Osteoblast (primary cell): ENCODE results near the gene DNAJB11. TPM values are rescaled to one million over a fixed set of nuclear protein-coding genes. Genes with fewer than 3 reads are reported as not detected.
"Not testable (repeated sequence)": the region's sequence is repeated elsewhere in the genome, so short reads cannot be mapped to it uniquely, and the experiment has no call there.

Source experiments
- DNase-seq: peaks from one replicate; pipeline ENCODE4 v3.0.0; 2011; ENCODE audit warnings: low spot score, mixed read lengths; ENCODE audit not compliant: insufficient read length; ENCODE audit errors: missing footprints
- H2AFZ ChIP-seq: 2 replicates; pipeline ENCODE4 v1.6.0; 2011; ENCODE audit warnings: mild to moderate bottlenecking, low read length
- H3K27ac ChIP-seq: 2 replicates; pipeline ENCODE4 v1.5.1; 2011; ENCODE audit warnings: mild to moderate bottlenecking, low read depth, low read length, moderate library complexity
- H3K27me3 ChIP-seq: 2 replicates; pipeline ENCODE4 v1.6.0; 2012; ENCODE audit warnings: mild to moderate bottlenecking, control low read depth, inconsistent platforms, low read length, moderate library complexity; ENCODE audit not compliant: insufficient read depth
- H3K36me3 ChIP-seq: 2 replicates; pipeline ENCODE4 v1.5.1; 2011; ENCODE audit warnings: mild to moderate bottlenecking, low read length, control low read depth, moderate library complexity; ENCODE audit not compliant: insufficient read depth
- H3K4me1 ChIP-seq: 2 replicates; pipeline ENCODE4 v1.5.1; 2011; ENCODE audit warnings: mild to moderate bottlenecking, low read length, control low read depth, moderate library complexity; ENCODE audit not compliant: insufficient read depth
- H3K4me2 ChIP-seq: 2 replicates; pipeline ENCODE4 v1.6.0; 2011; ENCODE audit warnings: mild to moderate bottlenecking, low read length; ENCODE audit not compliant: insufficient read depth
- H3K4me3 ChIP-seq: fragments of 200-600 bp; sonication (generic); 3 replicates; pipeline ENCODE4 v1.5.1; 2012; ENCODE audit warnings: mild to moderate bottlenecking, low read length, inconsistent platforms; ENCODE audit not compliant: insufficient read depth
- H3K79me2 ChIP-seq: 2 replicates; pipeline ENCODE4 v1.6.0; 2012; ENCODE audit warnings: mild to moderate bottlenecking, low read length, control low read depth, inconsistent platforms; ENCODE audit not compliant: insufficient read depth
- H3K9me3 ChIP-seq: 2 replicates; pipeline ENCODE4 v1.5.1; 2011; ENCODE audit warnings: low read depth, low read length, control low read depth
- H4K20me1 ChIP-seq: 2 replicates; pipeline ENCODE4 v1.6.0; 2012; ENCODE audit warnings: mild to moderate bottlenecking, low read length, control low read depth; ENCODE audit not compliant: insufficient read depth
- total RNA-seq: library from RNA; depleted of rRNA; stranded (reverse); fragments of >200 nt; gene quantifications from 2 replicates; pipeline ENCODE4 v1.2.3, GENCODE V29; 2012
- TF ChIP-seq, protein P1 (sequence below): IDR thresholded peaks from 2 replicates; pipeline ENCODE4 v1.5.1; 2011; ENCODE audit warnings: mild to moderate bottlenecking, low read depth, low read length, moderate library complexity; ENCODE audit errors: extremely low read depth

Gene DNAJB11
- total RNA-seq, 1 donor = 35.8 TPM

DNA sequence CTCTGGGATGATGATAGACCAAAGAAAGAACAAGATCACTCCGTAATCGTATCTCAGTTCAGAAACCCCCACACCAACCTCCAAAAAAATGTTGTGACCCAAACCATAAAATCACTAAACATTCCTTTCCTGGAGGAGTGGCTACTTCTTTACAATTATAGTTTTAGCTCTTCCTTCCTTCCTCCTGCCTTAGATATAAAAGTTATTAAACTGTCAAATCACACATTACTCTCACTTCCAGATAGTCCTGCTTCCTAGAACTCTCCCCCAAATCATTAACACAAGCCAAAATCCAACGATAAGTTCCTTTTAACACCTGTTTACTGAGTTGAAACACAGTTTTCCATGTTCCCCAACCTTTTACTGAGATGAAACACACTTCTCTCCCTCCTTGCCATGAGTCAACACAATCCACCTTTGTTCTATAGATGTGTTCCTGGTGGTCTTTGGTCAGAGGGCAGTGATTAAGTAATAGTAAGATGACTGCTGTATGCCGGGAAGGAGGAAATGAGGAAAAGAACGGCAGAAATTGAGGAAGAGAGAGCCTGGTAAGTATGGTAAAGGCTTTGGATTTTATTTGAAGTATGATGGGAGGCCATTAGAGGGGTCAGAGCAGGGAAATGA lies 18.0 kb upstream of the DNAJB11 start:
- TF ChIP-seq, protein P1, sequence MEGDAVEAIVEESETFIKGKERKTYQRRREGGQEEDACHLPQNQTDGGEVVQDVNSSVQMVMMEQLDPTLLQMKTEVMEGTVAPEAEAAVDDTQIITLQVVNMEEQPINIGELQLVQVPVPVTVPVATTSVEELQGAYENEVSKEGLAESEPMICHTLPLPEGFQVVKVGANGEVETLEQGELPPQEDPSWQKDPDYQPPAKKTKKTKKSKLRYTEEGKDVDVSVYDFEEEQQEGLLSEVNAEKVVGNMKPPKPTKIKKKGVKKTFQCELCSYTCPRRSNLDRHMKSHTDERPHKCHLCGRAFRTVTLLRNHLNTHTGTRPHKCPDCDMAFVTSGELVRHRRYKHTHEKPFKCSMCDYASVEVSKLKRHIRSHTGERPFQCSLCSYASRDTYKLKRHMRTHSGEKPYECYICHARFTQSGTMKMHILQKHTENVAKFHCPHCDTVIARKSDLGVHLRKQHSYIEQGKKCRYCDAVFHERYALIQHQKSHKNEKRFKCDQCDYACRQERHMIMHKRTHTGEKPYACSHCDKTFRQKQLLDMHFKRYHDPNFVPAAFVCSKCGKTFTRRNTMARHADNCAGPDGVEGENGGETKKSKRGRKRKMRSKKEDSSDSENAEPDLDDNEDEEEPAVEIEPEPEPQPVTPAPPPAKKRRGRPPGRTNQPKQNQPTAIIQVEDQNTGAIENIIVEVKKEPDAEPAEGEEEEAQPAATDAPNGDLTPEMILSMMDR = no peak
- Histone ChIP-seq H3K36me3 (peaks cover 45% of the 10 kb centered on the region), H3K9me3 (no peaks in the 10 kb centered on the region)

DNA sequence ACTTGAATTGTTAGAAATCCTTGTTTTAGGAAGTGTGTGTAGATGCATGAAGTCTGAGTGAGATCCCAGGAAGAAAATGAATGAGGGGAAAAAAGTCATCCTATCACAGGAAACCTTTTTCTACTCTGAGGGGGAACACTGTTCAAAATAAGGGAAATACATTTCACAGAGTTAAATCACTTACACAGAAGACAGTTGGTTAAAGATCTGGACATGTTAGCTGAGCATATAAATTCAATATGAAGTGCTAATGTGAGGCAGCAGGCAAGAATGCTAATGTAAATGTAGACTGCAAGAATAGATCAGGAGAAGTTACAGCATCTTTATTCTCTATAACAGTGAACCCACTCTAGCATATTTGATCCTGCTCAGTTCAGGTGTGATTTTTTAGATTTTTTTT lies 5.9 kb upstream of the DNAJB11 start:
- Histone ChIP-seq H3K27ac (no peak overlapping the region), H3K4me3 (no peak overlapping the region), H3K4me2 (no peak overlapping the region), H4K20me1 (peaks cover 14% of the 10 kb centered on the region), H3K9me3 (no peaks in the 10 kb centered on the region), H3K27me3 (no peaks in the 10 kb centered on the region), H3K36me3 (peaks cover 8% of the 10 kb centered on the region), H3K79me2 (peaks cover 56% of the 10 kb centered on the region), H2AFZ (no peak overlapping the region), H3K4me1 (peaks cover 12% of the 10 kb centered on the region)
- TF ChIP-seq, protein P1 = no peak
- no peak for DNase-seq

More for the DNA sequence above, 18.0 kb upstream of the DNAJB11 start:
- Histone ChIP-seq H3K4me2 (no peak overlapping the region), H4K20me1 (no peaks in the 10 kb centered on the region), H2AFZ (no peak overlapping the region), H3K27me3 (no peaks in the 10 kb centered on the region), H3K4me1 (no peaks in the 10 kb centered on the region), H3K27ac (no peak overlapping the region), H3K79me2 (no peaks in the 10 kb centered on the region), H3K4me3 (no peak overlapping the region)
- no peak for DNase-seq

DNA sequence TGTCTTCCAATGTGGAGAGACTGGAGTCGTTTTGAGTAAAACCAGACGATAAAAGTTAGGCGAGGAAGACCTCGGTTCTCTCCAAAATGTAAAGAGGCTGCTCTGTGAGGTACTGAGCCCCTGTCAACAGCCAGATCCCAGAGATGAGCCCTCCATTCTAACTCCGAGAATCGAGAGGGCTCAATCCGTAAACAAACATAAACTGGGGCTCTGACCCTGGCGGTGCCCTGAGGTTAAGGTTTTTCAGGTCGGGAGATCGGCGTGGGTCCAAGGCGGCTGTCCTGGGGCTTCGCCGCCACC lies 3.8 kb upstream of the DNAJB11 start:
- peaks cover 22% of the 10 kb centered on the region for H3K4me1 ChIP-seq
- H3K4me3 ChIP-seq = peak overlapping the region; percentile 89
- TF ChIP-seq, protein P1 = no peak
- H2AFZ ChIP-seq = peak overlapping the region; percentile 96
- peaks cover 12% of the 10 kb centered on the region for H4K20me1 ChIP-seq
- H3K9me3 ChIP-seq = no peaks in the 10 kb centered on the region
- H3K79me2 ChIP-seq = peaks cover 56% of the 10 kb centered on the region
- peaks cover 8% of the 10 kb centered on the region for H3K36me3 ChIP-seq
- no peaks in the 10 kb centered on the region for H3K27me3 ChIP-seq
- H3K27ac ChIP-seq = peak overlapping the region; percentile 76
- peak overlapping the region; percentile 99 for H3K4me2 ChIP-seq
- peak; percentile 68 for DNase-seq

DNA sequence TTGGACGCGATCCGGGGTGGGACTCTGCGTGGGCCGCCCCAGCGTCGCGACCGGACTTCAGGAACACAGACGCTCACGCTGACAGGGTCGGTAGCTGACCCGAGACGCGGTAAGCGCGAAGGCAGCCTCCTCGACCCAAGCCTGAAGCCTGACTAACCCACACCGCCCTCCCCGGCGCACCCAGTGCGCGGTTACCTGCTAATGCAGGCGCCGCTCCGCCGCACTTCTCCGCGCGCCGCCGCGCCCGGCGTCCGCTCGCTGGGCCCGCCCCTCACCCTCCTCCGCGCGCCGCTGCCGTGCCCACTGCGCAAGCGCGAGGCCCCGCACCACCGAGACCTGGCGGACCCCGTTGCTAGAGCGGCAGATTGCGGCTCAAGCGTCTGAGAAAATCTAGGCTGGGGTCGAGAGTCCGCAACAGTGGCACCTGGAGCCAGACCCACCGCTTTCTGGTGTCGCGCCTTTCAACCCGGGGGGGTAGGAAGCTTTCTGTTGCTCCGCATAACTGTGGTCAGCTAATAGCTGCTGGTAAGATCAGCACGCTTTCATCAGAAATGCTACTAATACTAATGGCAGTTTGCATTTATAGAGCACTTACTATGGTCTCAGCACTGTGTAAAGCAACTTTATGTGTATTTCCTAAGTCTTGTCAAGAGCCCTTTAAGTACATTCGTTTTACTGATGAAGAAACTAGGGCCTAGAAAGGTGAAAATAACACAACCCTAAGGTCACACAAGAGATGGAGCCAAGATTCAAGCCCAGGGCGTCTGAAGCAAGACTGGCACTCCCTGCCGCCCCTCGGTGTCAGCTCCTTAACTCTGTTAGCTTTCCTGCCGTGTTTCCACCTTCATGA lies 3.2 kb upstream of the DNAJB11 start, which contains the start of gene TBCCD1:
Gene TBCCD1 (minus strand): TSS at position 268 of the 850 bp plus-strand sequence. CDS start 3,010 bp downstream, outside the sequence.
- no peaks in the 10 kb centered on the region for H3K27me3 ChIP-seq
- peak within 1 kb of the TSS; percentile 76 for H3K27ac ChIP-seq
- H4K20me1 ChIP-seq = peaks cover 6% of the 10 kb centered on the region
- peaks cover 9% of the 10 kb centered on the region for H3K36me3 ChIP-seq
- H3K79me2 ChIP-seq = peaks cover 54% of the 10 kb centered on the region
- H3K4me2 ChIP-seq = peak within 1 kb of the TSS; percentile 99
- peak; percentile 95 for DNase-seq
- H3K4me1 ChIP-seq = peaks cover 22% of the 10 kb centered on the region
- TF ChIP-seq, protein P1 = no peak
- peak within 1 kb of the TSS; percentile 96 for H2AFZ ChIP-seq
- no peaks in the 10 kb centered on the region for H3K9me3 ChIP-seq
- peak within 1 kb of the TSS; percentile 89 for H3K4me3 ChIP-seq

DNA sequence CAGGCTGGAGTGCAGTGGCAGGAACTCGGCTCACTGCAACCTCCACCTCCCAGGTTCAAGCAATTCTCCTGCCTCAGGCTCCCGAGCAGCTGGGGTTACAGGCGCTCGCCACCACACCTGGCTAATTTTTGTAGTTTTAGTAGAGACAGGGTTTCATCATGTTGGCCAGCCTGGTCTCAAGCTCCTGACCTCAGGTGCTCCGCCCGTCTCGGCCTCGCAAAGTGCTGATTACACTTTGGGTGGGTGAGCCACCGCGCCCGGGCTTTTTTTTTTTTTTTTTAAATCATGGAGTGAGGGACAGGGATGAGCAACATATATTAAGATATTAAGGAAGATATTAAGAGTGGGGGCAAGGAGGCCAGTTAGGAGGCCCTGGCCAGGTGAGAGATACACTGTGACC lies 1.2 kb upstream of the DNAJB11 start:
- peak overlapping the region; percentile 79 for H2AFZ ChIP-seq

More for the DNA sequence above, 1.2 kb upstream of the DNAJB11 start:
- Histone ChIP-seq H3K36me3 (peaks cover 22% of the 10 kb centered on the region), H3K4me1 (peaks cover 22% of the 10 kb centered on the region), H3K4me2 (peak overlapping the region; percentile 90), H3K79me2 (peaks cover 50% of the 10 kb centered on the region), H3K4me3 (peak overlapping the region; percentile 98)
- not testable (repeated sequence) for H3K9me3 ChIP-seq, H4K20me1 ChIP-seq, H3K27me3 ChIP-seq, H3K27ac ChIP-seq, DNase-seq
